Keratinocyte (primary cell): Measurements from ENCODE around the gene METAP1. TPM values are rescaled to one million over a fixed set of nuclear protein-coding genes. Genes with fewer than 3 reads are reported as not detected.

Experiments
- DNase-seq: peaks from one replicate; pipeline ENCODE4 v3.0.0-alpha.2; 2011; ENCODE audit warnings: low read depth, missing footprints, low spot score
- FAIRE-seq: peaks from 2 replicates; lab custom pipeline; 2011; peaks lifted over from hg19 to GRCh38; lab: Jason Lieb, UNC
- H2AFZ ChIP-seq: 2 replicates; pipeline ENCODE4 v1.6.0; 2012; ENCODE audit warnings: low read length, control low read depth, inconsistent platforms; ENCODE audit not compliant: control insufficient read depth
- H3K27ac ChIP-seq: 2 replicates; pipeline ENCODE4 v1.5.1; 2011; ENCODE audit warnings: low read length; ENCODE audit not compliant: control insufficient read depth, insufficient read depth
- H3K27me3 ChIP-seq: 3 replicates; pipeline ENCODE4 v1.6.0; 2011; ENCODE audit warnings: low read length; ENCODE audit not compliant: control insufficient read depth, insufficient read depth; ENCODE audit errors: extremely low read depth
- H3K36me3 ChIP-seq, 2 experiments: 2 replicates in 1 of 2; 3 replicates in 1 of 2; pipeline ENCODE4 v1.5.1; 2011; ENCODE audit warnings: low read length in 2 of 2, mild to moderate bottlenecking in 1 of 2; ENCODE audit not compliant: control insufficient read depth in 2 of 2, insufficient read depth in 2 of 2; ENCODE audit errors: extremely low read depth in 1 of 2
- H3K4me1 ChIP-seq: 3 replicates; pipeline ENCODE4 v1.5.1; 2011; ENCODE audit warnings: low read length; ENCODE audit not compliant: control insufficient read depth, insufficient read depth; ENCODE audit errors: extremely low read depth
- H3K4me2 ChIP-seq: 3 replicates; pipeline ENCODE4 v1.6.0; 2011; ENCODE audit warnings: low read depth, low read length; ENCODE audit not compliant: control insufficient read depth, insufficient read depth; ENCODE audit errors: extremely low read depth
- H3K4me3 ChIP-seq, 3 experiments: fragments of 200-600 bp in 1 of 3; sonication (generic) in 1 of 3; 2 replicates in 2 of 3; 3 replicates in 1 of 3; pipeline ENCODE4 v1.5.1; 2011 to 2016; ENCODE audit warnings: low read length in 3 of 3, mild to moderate bottlenecking in 3 of 3, control low read depth in 2 of 3, inconsistent platforms in 1 of 3, low read depth in 1 of 3, mixed read lengths in 1 of 3, mixed run types in 1 of 3, moderate library complexity in 1 of 3; ENCODE audit not compliant: control insufficient read depth in 2 of 3, insufficient read depth in 2 of 3; ENCODE audit errors: extremely low read depth in 1 of 3
- H3K79me2 ChIP-seq: 2 replicates; pipeline ENCODE4 v1.6.0; 2012; ENCODE audit warnings: low read length; ENCODE audit not compliant: control insufficient read depth, insufficient read depth
- H3K9ac ChIP-seq: 3 replicates; pipeline ENCODE4 v1.6.0; 2011; ENCODE audit warnings: low read length; ENCODE audit not compliant: control insufficient read depth, insufficient read depth; ENCODE audit errors: extremely low read depth
- H3K9me1 ChIP-seq: 3 replicates; pipeline ENCODE4 v1.6.0; 2011; ENCODE audit warnings: low read length; ENCODE audit not compliant: control insufficient read depth, insufficient read depth; ENCODE audit errors: extremely low read depth
- H3K9me3 ChIP-seq: 2 replicates; pipeline ENCODE4 v1.5.1; 2012; ENCODE audit warnings: low read depth, low read length; ENCODE audit not compliant: control insufficient read depth
- H4K20me1 ChIP-seq: 3 replicates; pipeline ENCODE4 v1.6.0; 2011; ENCODE audit warnings: low read length; ENCODE audit not compliant: control insufficient read depth, insufficient read depth; ENCODE audit errors: extremely low read depth
- CTCF ChIP-seq, 3 experiments: IDR thresholded peaks in 1 of 3; conservative IDR thresholded peaks in 1 of 3; optimal IDR thresholded peaks in 1 of 3; 2 replicates in 2 of 3; 3 replicates in 1 of 3; pipeline versions ENCODE3 to v1.5.1; 2011; ENCODE audit warnings: low read length in 3 of 3, mild to moderate bottlenecking in 3 of 3, moderate library complexity in 2 of 3, control low read depth in 1 of 3, inconsistent platforms in 1 of 3; ENCODE audit not compliant: insufficient read depth in 2 of 3; ENCODE audit errors: extremely low read depth in 1 of 3
- EZH2 ChIP-seq: IDR thresholded peaks from one replicate; pipeline ENCODE4 v1.6.1; 2012; ENCODE audit warnings: inconsistent platforms, mild to moderate bottlenecking, low read length, moderate library complexity
- dilution Hi-C: fragments of 300-500 bp; cut with MboI; formaldehyde crosslinking; loops from one replicate; pipeline ENCODE4 v1.7.0; 2020; ENCODE audit warnings: low sequenced_read_pairs; ENCODE audit not compliant: extremely low pct_ligation_motif_present
- polyA plus RNA-seq, 5 experiments: library from polyadenylated mRNA; depleted of rRNA in 3 of 5; stranded (reverse) in 3 of 5; stranded (forward) in 1 of 5; unstranded in 1 of 5; fragments of >200 nt; gene quantifications; 1 replicate in 1 of 5; 2 replicates in 3 of 5; 3 replicates in 1 of 5; pipeline versions ENCODE4 v1.2.1 to v1.2.3, GENCODE V29; 2011 to 2012; ENCODE audit warnings: missing spikeins in 2 of 5, low read depth in 1 of 5, low replicate concordance in 1 of 5

The METAP1 gene
- polyA plus RNA-seq, 1 donor (not counting 4 experiments of a cell fraction or from before 2014, with no cell fraction given), result 89.4 TPM

GRCh38 chr4:98996765-98997068, 1.2 kb downstream of the METAP1 start:
- no peaks in the 10 kb centered on the region for H3K9me1 ChIP-seq
- peaks cover 12% of the 10 kb centered on the region for H4K20me1 ChIP-seq
- H3K79me2 ChIP-seq, result peaks cover 61% of the 10 kb centered on the region
- no peaks in the 10 kb centered on the region for H3K9me3 ChIP-seq
- H2AFZ ChIP-seq, result no peak overlapping the region
- H3K4me3 ChIP-seq, result peak overlapping the region; percentile 84 to 93 (median 84)
- no peaks in the 10 kb centered on the region for H3K27me3 ChIP-seq
- H3K4me1 ChIP-seq, result peaks cover 27% of the 10 kb centered on the region
- peak overlapping the region; percentile 91 for H3K4me2 ChIP-seq
- dilution Hi-C loops, result no loop called here
- FAIRE-seq (no peak), DNase-seq (no peak)
- TF ChIP-seq EZH2 (no peak), CTCF (optimal IDR thresholded peaks at IDR 0.05 in 1 of 3, IDR thresholded peaks at IDR 0.05 in 1 of 3, conservative IDR thresholded peaks at IDR 0.05 in 1 of 3; ENCODE audit: extremely low read depth in 1 of 3, insufficient read depth in 2 of 3, low read length in 3 of 3) (no peak)
- H3K36me3 ChIP-seq, result no peaks in the 10 kb centered on the region
- H3K27ac ChIP-seq, result peak overlapping the region; percentile 81
- H3K9ac ChIP-seq, result peak overlapping the region; percentile 89

GRCh38 chr4:98997166-98997565, 1.6 kb downstream of the METAP1 start:
- Histone ChIP-seq H3K9me1 (no peaks in the 10 kb centered on the region), H2AFZ (no peak overlapping the region), H3K4me1 (peaks cover 31% of the 10 kb centered on the region), H4K20me1 (peaks cover 12% of the 10 kb centered on the region), H3K9me3 (no peaks in the 10 kb centered on the region), H3K9ac (peak overlapping the region; percentile 6), H3K36me3 (no peaks in the 10 kb centered on the region), H3K79me2 (peaks cover 66% of the 10 kb centered on the region), H3K27ac (peak overlapping the region; percentile 81), H3K4me3 (peak overlapping the region in 2 of 3 experiments; percentile 84), H3K4me2 (peak overlapping the region; percentile 91), H3K27me3 (no peaks in the 10 kb centered on the region)
- TF ChIP-seq CTCF (optimal IDR thresholded peaks at IDR 0.05 in 1 of 3, IDR thresholded peaks at IDR 0.05 in 1 of 3, conservative IDR thresholded peaks at IDR 0.05 in 1 of 3; ENCODE audit: extremely low read depth in 1 of 3, insufficient read depth in 2 of 3, low read length in 3 of 3) (no peak), EZH2 (no peak)
- FAIRE-seq (no peak), DNase-seq (no peak)
- dilution Hi-C loops, result no loop called here
